Hepatocyte (in vitro differentiated cells): ENCODE measurements around the gene HACD2. TPM values are rescaled to one million over a fixed set of nuclear protein-coding genes. Genes with fewer than 3 reads are reported as not detected.

Experiments
- DNase-seq: peaks from one replicate; pipeline ENCODE4 v3.0.0-alpha.2; 2016; ENCODE audit warnings: low spot score
- H2AFZ ChIP-seq: fragments of 200-600 bp; sonication (generic); 2 replicates; pipeline ENCODE4 v1.6.0; 2016; ENCODE audit warnings: antibody characterized with exemption, mild to moderate bottlenecking
- H3K27ac ChIP-seq: fragments of 200-600 bp; sonication (generic); 2 replicates; pipeline ENCODE4 v1.5.1; 2016; ENCODE audit warnings: mild to moderate bottlenecking
- H3K27me3 ChIP-seq: fragments of 200-600 bp; sonication (generic); 2 replicates; pipeline ENCODE4 v1.6.1; 2016
- H3K36me3 ChIP-seq: fragments of 200-600 bp; sonication (generic); replicated peaks from 2 replicates; pipeline ENCODE4 v1.5.1; 2016; ENCODE audit warnings: low read depth; ENCODE audit not compliant: insufficient read depth
- H3K4me1 ChIP-seq: fragments of 200-600 bp; sonication (generic); 2 replicates; pipeline ENCODE4 v1.5.1; 2016; ENCODE audit warnings: mild to moderate bottlenecking, moderate library complexity; ENCODE audit not compliant: insufficient read depth
- H3K4me2 ChIP-seq: fragments of 200-600 bp; sonication (generic); 2 replicates; pipeline ENCODE4 v1.6.0; 2016
- H3K4me3 ChIP-seq: fragments of 200-600 bp; sonication (generic); 2 replicates; pipeline ENCODE4 v1.5.1; 2016; ENCODE audit warnings: mild to moderate bottlenecking
- H3K79me2 ChIP-seq: fragments of 200-600 bp; sonication (generic); 2 replicates; pipeline ENCODE4 v1.6.0; 2017; ENCODE audit warnings: mild to moderate bottlenecking
- H3K9me2 ChIP-seq: fragments of 200-600 bp; sonication (generic); replicated peaks from 2 replicates; pipeline ENCODE4 v1.6.0; 2017; ENCODE audit warnings: mild to moderate bottlenecking; ENCODE audit not compliant: insufficient read depth
- H3K9me3 ChIP-seq: fragments of 200-600 bp; sonication (generic); 2 replicates; pipeline ENCODE4 v1.5.1; 2016; ENCODE audit warnings: low read depth, mild to moderate bottlenecking
- H4K20me1 ChIP-seq: fragments of 200-600 bp; sonication (generic); 2 replicates; pipeline ENCODE4 v1.6.0; 2016; ENCODE audit warnings: mild to moderate bottlenecking; ENCODE audit not compliant: insufficient read depth, poor library complexity, severe bottlenecking
- EZH2 ChIP-seq: fragments of 200-600 bp; sonication (generic); IDR thresholded peaks from 2 replicates; pipeline ENCODE4 v1.6.1; 2016; ENCODE audit warnings: antibody characterized with exemption, mild to moderate bottlenecking, borderline replicate concordance
- EZH2phosphoT487 ChIP-seq: fragments of 200-600 bp; sonication (generic); IDR thresholded peaks from one replicate; pipeline ENCODE4 v1.6.1; 2018; ENCODE audit warnings: antibody characterized with exemption, mild to moderate bottlenecking, low read depth, moderate library complexity; ENCODE audit not compliant: unreplicated experiment, severe bottlenecking
- WGBS: methylation state at CpG from one replicate; pipeline ENCODE4 v1.1.6; 2016; ENCODE audit warnings: low lambda C conversion rate; ENCODE audit errors: missing lambda C conversion rate; 5-methylcytosine and 5-hydroxymethylcytosine counted together
- polyA plus RNA-seq: library from polyadenylated mRNA; unstranded; fragments of >200 nt; fragmentation: Nextera tagmentation; extraction: Ambion mirVana; gene quantifications from 2 replicates; pipeline ENCODE4 v1.2.1, GENCODE V29; 2016
- total RNA-seq: library from RNA; depleted of rRNA; stranded (reverse); fragments of >200 nt; gene quantifications from 2 replicates; pipeline ENCODE4 v1.2.3, GENCODE V29; 2014
- TF ChIP-seq, protein P1 (sequence below): fragments of 200-600 bp; sonication (generic); IDR thresholded peaks from 2 replicates; pipeline ENCODE4 v1.5.1; 2016; ENCODE audit warnings: antibody characterized with exemption, mild to moderate bottlenecking; ENCODE audit not compliant: poor library complexity

The HACD2 gene
- total and polyA plus RNA-seq, 2 experiments from 2014 or later, result 31.8 to 64.3 TPM

DNA sequence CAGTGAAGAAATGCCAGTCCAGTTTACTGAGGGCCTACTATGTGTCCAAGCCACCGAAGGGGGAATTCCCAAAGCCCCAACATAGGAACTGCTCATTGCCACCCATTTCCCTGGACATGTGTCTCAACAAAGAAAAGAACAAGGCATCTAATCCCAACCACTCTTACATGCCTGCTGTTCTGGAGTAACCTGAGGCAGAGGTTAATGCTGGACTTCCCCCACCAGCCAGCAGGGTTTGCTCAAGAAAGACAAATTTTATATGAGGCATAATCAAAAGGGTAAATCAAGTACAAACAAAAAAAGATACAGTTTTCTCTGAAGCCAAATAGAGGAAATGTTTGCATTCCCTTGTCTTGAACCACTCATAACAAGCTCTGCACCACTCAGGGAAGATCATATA, 140.1 kb downstream of the HACD2 start:
- no peaks in the 10 kb centered on the region for H3K36me3 ChIP-seq
- peak overlapping the region; percentile 26 for H3K4me2 ChIP-seq
- no peak for DNase-seq
- H4K20me1 ChIP-seq, result no peaks in the 10 kb centered on the region
- no peak overlapping the region for H2AFZ ChIP-seq
- peaks cover 8% of the 10 kb centered on the region for H3K4me1 ChIP-seq
- no peaks in the 10 kb centered on the region for H3K9me2 ChIP-seq
- H3K27ac ChIP-seq, result no peak overlapping the region
- no peaks in the 10 kb centered on the region for H3K9me3 ChIP-seq
- peaks cover 41% of the 10 kb centered on the region for H3K27me3 ChIP-seq
- no peak overlapping the region for H3K4me3 ChIP-seq
- TF ChIP-seq EZH2 (no peak), EZH2phosphoT487 (no peak)
- TF ChIP-seq, protein P1, sequence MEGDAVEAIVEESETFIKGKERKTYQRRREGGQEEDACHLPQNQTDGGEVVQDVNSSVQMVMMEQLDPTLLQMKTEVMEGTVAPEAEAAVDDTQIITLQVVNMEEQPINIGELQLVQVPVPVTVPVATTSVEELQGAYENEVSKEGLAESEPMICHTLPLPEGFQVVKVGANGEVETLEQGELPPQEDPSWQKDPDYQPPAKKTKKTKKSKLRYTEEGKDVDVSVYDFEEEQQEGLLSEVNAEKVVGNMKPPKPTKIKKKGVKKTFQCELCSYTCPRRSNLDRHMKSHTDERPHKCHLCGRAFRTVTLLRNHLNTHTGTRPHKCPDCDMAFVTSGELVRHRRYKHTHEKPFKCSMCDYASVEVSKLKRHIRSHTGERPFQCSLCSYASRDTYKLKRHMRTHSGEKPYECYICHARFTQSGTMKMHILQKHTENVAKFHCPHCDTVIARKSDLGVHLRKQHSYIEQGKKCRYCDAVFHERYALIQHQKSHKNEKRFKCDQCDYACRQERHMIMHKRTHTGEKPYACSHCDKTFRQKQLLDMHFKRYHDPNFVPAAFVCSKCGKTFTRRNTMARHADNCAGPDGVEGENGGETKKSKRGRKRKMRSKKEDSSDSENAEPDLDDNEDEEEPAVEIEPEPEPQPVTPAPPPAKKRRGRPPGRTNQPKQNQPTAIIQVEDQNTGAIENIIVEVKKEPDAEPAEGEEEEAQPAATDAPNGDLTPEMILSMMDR, result no peak
- H3K79me2 ChIP-seq, result no peaks in the 10 kb centered on the region
- 100% methylated on average over 1 of the region's 1 CpG for WGBS

DNA sequence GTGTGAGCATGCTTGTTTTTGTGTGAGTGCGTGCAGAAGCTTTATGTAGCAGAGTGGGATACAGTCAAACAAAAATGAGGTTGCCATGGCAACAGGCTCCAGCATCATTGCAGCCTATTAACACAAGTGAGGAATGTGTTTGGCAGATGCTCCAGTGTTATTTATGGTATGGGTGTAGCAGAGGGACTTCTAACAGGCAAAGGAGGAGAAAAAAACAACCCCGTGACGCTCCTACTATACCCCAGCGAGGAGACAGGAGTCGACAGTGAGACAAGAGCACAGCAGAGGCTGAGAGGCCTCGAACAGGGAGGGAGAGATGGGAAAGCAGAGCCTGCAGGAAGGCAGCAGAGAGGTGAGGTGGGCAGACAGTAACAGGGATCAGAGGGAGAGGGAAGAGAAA, 140.8 kb downstream of the HACD2 start:
- no peaks in the 10 kb centered on the region for H3K79me2 ChIP-seq
- H3K27ac ChIP-seq, result no peak overlapping the region
- H3K36me3 ChIP-seq, result no peaks in the 10 kb centered on the region
- WGBS, result 52% methylated on average over 6 of the region's 6 CpGs
- no peaks in the 10 kb centered on the region for H3K9me2 ChIP-seq
- H3K27me3 ChIP-seq, result peaks cover 41% of the 10 kb centered on the region
- no peaks in the 10 kb centered on the region for H4K20me1 ChIP-seq
- TF ChIP-seq EZH2phosphoT487 (no peak), EZH2 (no peak)
- TF ChIP-seq, protein P1, result no peak
- no peak overlapping the region for H2AFZ ChIP-seq
- H3K4me1 ChIP-seq, result peaks cover 8% of the 10 kb centered on the region
- no peaks in the 10 kb centered on the region for H3K9me3 ChIP-seq
- H3K4me2 ChIP-seq, result peak overlapping the region; percentile 10
- no peak for DNase-seq
- no peak overlapping the region for H3K4me3 ChIP-seq

DNA sequence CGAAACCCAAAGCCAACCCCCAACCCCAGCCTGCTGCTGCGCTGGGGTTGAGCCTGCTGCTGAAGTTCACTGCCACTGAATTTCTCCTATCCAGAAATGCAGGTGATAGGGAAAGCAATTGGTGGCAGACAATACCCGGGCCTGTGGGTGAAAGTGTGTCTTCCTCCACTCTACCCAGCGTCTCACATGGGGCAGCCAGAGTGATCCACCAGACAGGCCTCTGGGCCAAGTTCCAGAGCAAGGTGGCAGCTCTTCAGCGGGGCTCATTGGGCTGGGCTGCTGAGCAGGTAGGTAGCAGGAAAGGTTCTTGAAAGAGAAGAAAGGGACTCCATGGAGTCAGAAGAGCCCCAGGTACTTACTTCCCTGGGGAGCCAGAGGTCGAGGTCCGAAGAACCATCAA, 141.9 kb downstream of the HACD2 start:
- Histone ChIP-seq H3K9me2 (no peaks in the 10 kb centered on the region), H3K4me2 (no peak overlapping the region), H3K4me1 (no peaks in the 10 kb centered on the region), H3K27ac (no peak overlapping the region), H3K36me3 (no peaks in the 10 kb centered on the region), H3K27me3 (peaks cover 38% of the 10 kb centered on the region), H4K20me1 (no peaks in the 10 kb centered on the region), H2AFZ (no peak overlapping the region), H3K4me3 (no peak overlapping the region), H3K79me2 (no peaks in the 10 kb centered on the region), H3K9me3 (no peaks in the 10 kb centered on the region)
- no peak for DNase-seq
- TF ChIP-seq EZH2 (no peak), EZH2phosphoT487 (no peak)
- TF ChIP-seq, protein P1, result no peak
- WGBS, result 92% methylated on average over 7 of the region's 7 CpGs

- no peaks in the 10 kb centered on the region for H3K4me1 ChIP-seq
- WGBS, result 95% methylated on average over 9 of the region's 9 CpGs
- H3K27me3 ChIP-seq, result peaks cover 35% of the 10 kb centered on the region
- no peaks in the 10 kb centered on the region for H3K9me3 ChIP-seq
- no peaks in the 10 kb centered on the region for H3K79me2 ChIP-seq
- H3K4me2 ChIP-seq, result no peak overlapping the region
- no peak overlapping the region for H3K4me3 ChIP-seq
- H3K9me2 ChIP-seq, result no peaks in the 10 kb centered on the region
- no peak for TF ChIP-seq EZH2
- TF ChIP-seq, protein P1, result no peak
- no peak for TF ChIP-seq EZH2phosphoT487
- DNase-seq, result no peak
- no peak overlapping the region for H3K27ac ChIP-seq
- H4K20me1 ChIP-seq, result no peaks in the 10 kb centered on the region
- H3K36me3 ChIP-seq, result no peaks in the 10 kb centered on the region
- H2AFZ ChIP-seq, result no peak overlapping the region
These were observed 142.7 kb downstream of the HACD2 start for GRCh38 chr3:123442125-123442524.
